ENCODE data around the gene SSNA1. TPM values are rescaled to one million over a fixed set of nuclear protein-coding genes. Genes with fewer than 3 reads are reported as not detected.
A peak's percentile ranks its signal among the peaks of the same experiment; 100 is the strongest.

The SSNA1 gene
- total and polyA plus RNA-seq, 9 of the 15 experiments (the other 6 are each of a cell fraction or from before 2014, with no cell fraction given) = 1.9 to 130 (median 57.1) TPM

GRCh38 chr9:137217276-137218211 is 29.1 kb downstream of the SSNA1 start (continued):
- TF ChIP-seq ZNF324 (CRISPR knock-in tag; IDR thresholded peaks at IDR 0.05) (no peak), PHTF2 (CRISPR knock-in tag; IDR thresholded peaks at IDR 0.05) (no peak), MCM3 (IDR thresholded peaks at IDR 0.05) (no peak), USF1 (CRISPR knock-in tag; IDR thresholded peaks at IDR 0.05) (no peak), PATZ1 (CRISPR knock-in tag; IDR thresholded peaks at IDR 0.05; ENCODE audit: borderline replicate concordance) (no peak), SRSF7 (optimal IDR thresholded peaks at IDR 0.05; ENCODE audit: low read depth, low read length) (no peak), MGA (IDR thresholded peaks at IDR 0.05) (peak; percentile 44), TFE3 (CRISPR knock-in tag; IDR thresholded peaks at IDR 0.05) (no peak)
